SHP77 treated with DMSO at 0.1 percent for 48 hours (cell line): Measurements from ENCODE around the gene VPS52.
"Not testable (repeated sequence)": the region's sequence is repeated elsewhere in the genome, so short reads cannot be mapped to it uniquely, and the experiment has no call there.

ENCODE experiments used
- DNase-seq: peaks from one replicate; lab custom pipeline; 2025; lab: John Stamatoyannopoulos, UW

The VPS52 gene

DNA sequence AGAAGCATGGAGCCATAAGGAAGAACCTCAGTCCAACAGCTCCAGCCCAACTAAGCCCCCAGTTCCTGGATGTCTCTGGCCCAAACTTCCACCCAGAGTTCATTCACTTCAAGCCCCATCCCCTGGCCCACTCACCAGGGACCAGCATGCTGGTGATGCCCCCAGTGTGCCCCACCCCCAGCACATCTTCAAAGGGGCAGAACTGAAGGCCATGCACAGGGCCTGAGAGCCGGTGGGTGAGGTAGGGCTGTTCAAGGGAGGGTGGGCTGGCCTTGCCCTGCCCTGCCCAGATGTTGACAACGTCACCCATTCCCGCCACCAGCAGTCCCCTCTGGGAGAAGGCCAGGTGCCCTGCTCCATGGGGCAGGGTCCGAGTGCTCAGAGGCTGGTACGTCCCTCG is 8.9 kb upstream of the VPS52 start:
- DNase-seq, result no peak

DNA sequence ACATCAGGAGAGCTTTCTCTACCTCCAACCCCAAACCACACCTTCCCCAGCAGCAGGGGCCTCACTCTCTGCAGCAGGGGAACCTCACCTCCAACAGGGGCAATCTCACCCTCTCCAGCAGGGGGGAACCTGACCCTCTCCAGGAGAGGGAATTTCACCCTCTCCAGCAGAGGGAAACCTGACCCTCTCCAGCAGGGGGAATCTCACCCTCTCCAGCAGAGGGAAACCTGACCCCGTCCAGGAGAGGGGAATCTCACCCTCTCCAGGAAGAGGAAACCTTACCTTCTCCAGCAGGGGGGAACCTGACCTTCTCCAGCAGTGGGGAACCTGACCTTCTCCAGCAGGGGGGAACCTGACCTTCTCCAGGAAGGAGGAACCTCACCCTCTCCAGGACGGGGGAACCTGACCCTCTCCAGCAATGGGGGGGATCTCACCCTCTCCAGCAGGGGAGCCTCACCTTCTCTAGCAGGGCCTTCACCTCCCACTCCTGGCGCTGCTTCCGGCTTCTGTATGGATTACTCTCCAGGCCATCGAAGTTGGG is 8.4 kb upstream of the VPS52 start:
- DNase-seq, result peak; percentile 11

GRCh38 chr6:33279257-33279695 is 7.6 kb upstream of the VPS52 start:
- no peak for DNase-seq

DNA sequence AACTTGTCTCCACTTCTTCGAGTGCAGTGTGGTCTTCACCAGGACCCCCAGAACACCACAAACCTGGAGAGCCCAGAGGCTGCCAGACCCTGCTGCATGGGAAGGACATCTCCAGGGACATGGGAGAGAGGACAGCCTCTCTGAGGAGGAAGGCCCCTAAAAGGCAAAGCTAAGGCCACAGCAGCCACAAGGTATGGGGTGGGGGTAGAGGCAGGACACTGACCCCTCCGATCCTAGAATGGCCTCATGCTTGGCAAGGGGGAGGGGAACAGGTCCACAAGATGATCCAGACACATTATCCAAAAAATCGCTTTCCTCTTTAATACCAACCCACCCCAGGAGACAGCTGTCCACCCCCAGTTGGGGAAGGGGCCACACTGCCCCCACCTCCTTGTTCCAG is 7.1 kb upstream of the VPS52 start:
- no peak for DNase-seq

- no peak for DNase-seq
Observed at GRCh38 chr6:33278392-33278741, 6.7 kb upstream of the VPS52 start.

- DNase-seq, result no peak
Observed at GRCh38 chr6:33277663-33278391, 6.2 kb upstream of the VPS52 start.

DNA sequence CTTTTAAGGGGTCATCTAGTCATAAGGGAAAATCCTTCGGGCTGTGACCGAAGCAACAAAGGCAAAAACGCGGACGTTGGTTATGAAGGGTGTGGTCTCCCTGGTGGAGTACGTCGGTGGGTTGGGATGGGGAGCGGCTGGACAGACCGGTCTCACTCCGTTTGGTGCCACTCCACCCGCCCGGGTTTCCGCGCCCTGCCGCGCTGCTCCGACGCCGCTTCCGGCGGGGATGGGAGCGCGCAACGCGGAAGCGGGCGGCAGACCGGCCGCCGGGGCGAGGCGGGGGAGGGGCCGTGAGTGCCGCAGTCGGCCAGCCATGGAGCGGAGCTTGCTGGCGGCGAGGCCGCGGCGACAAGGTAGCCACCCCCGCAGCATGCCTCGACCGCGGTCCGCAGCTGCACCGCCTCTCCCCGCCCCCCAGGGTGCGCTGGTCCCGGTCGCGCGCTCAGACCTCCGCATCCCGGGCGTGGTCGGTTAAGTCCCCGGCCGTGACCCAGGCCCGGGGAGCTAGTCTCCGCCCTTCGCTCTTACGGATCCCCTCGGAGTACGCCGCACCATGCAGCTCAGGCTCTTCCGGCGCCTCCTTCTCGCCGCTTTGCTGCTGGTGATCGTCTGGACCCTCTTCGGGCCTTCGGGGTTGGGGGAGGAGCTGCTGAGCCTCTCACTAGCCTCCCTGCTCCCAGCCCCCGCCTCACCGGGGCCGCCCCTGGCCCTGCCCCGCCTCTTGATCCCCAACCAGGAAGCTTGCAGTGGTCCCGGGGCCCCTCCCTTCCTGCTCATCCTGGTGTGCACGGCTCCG is 5.4 kb upstream of the VPS52 start, which contains the start of gene B3GALT4:
Gene B3GALT4 (plus strand): TSS at position 260 of the 799 bp plus-strand sequence. CDS start 297 bp downstream, at position 557.
- peak; percentile 48 for DNase-seq

- DNase-seq, result no peak
Observed at GRCh38 chr6:33276581-33276863, 4.8 kb upstream of the VPS52 start.

- DNase-seq, result not testable (repeated sequence)
Observed at GRCh38 chr6:33275795-33276580, 4.3 kb upstream of the VPS52 start.

DNA sequence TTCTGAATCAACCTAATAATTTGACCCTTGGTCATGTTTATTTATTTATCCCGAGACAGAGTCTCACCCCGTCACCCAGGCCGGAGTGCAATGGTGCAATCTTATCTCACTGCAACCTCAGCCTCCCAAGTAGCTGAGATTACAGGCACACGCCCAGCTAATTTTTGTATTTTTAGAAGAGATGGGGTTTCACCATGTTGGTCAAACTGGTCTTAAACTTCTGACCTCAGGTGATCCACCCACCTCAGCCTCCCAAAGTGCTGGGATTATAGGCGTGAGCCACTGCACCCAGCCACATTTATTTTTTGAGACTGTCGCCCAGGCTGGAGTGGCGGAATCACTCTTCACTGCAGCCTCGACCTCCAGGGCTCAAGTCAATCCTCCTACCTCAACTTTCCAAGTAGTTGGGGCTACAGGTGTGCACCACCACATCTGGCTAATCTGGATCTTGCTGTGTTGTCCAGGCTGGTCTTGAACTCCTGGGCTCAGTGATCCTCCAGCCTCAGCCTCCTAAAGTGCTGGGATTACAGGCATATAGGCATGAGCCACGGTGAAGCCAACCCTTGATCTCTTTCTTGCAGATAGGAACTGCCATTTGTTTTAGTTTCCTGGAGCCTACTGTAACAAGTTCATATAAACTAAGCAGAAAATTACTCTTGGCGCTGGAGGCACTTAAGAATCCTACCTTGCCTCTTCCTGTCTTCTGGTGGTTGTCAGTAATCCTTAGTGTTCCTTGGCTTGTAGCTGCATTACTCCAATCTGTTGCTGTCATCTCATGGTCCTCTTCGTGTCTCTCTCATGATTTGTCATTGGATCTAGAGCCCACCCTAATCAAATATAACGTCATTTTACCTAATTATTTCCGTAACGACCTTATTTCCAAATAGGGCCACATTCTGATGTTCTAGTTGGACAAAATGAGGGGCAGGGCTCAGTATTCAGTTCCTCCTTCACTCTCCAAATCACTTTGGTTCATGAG is 2.5 kb upstream of the VPS52 start:
- DNase-seq, result no peak

DNA sequence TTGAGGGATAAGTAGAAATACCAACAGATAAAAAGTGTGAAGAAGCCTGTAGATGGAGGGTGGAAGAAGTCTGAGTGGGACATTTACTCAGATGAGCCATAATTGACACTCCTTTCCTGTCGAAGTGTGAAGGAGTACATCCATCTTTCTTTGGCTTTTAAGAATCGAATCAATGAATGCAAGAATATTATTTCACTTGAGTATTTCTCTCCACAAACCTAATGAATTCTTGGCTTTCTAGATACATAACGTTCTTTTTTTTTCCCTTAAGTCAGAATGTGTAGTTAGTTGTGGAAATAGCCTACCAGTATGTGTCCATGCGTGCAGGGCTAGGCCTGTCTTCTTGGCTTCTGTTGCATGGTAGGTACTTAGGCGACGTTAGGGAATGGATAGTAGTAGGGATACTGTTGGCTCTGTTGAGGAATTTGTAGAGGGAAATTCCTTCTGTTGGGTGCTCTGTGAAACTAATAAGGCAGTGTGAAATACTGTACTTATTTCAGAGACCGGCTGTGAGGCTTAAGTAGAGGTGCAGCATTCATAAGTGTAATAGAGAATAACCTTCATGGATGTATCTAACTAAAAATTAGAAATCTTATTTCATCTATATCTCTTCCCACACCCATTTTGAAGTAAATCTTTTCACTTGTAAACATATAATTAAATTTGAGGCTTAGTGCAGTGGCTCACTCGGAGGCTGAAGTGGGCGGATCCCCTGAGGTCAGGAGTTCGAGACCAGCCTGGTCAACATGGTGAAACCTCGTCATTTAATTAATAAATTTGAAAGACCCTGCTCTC is 1.6 kb upstream of the VPS52 start:
- DNase-seq, result no peak

DNA sequence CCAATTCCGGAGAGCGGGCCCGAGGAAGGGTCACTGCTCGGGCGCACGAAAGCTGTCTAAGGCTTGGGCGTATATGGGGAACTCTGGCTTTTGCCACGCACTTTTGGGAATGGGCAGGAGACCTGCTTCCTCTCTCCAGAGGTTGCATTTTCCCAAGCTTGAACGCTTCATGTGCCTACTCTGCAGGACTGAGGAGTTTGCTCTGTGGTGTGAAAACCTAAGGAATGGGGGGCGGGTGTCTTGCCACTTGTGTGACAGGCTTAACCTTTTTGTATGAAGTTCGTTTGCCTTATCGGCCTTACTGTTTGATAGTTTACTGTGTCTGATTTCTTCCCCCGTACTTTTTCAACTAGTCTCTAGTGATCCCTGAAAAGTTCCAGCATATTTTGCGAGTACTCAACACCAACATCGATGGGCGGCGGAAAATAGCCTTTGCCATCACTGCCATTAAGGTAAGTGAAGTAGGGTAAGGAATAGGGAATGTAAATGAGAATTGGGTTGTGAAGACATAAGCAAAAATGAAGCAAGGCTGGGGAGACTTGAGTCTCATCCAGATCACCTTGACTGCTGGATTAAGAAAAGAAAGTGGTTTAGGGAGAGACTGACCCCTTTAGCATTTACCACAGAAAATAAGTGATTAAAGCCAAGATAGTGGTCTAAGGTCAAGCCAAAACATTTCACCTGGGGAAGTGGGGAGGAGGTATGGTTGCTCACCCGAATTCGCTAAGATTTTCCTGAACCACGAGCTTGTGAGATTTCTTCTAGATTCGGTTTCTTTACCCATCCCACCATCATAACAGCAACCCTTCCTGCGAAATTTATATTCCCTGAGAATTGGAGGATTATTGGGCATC is 826 bp upstream of the VPS52 start:
- DNase-seq, result no peak

GRCh38 chr6:33271117-33271467 is 584 bp downstream of the VPS52 start:
- DNase-seq, result peak; percentile 50

DNA sequence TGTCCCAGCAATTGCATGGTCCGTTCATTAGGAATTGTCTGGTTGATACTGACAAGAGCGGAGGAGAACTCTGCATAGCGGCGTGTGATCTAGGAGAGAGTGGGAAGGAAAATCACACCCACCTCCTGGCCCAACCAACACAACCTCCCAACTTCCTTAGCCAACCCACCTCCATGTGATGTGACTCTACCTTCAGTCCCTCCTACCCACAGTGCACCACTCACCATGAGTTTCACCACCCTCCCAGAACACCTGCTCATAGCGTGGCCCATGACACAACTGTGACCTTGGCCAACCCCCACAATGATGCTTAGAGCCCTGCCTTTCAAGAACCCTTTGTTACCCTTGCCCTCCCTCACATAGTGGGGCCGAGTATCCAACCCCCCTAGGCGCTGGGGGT is 7.7 kb downstream of the VPS52 start:
- DNase-seq, result no peak

DNA sequence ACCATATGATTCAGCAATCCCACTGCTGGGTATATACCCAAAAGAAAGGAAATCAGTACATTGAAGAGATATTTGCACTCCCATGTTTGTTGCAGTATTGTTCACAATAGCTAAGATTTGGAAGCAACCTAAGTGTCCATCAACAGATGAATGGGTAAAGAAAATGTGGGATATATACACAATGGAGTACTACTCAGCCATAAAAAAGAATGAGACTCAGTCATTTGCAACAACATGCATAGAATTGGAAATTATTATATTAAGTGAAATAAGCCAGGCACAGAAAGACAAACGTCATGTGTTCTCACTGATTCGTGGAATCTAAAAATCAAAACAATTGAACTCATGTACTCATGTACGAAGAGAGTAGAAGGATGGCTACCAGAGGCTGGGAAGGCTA is 9.2 kb downstream of the VPS52 start:
- not testable (repeated sequence) for DNase-seq

DNA sequence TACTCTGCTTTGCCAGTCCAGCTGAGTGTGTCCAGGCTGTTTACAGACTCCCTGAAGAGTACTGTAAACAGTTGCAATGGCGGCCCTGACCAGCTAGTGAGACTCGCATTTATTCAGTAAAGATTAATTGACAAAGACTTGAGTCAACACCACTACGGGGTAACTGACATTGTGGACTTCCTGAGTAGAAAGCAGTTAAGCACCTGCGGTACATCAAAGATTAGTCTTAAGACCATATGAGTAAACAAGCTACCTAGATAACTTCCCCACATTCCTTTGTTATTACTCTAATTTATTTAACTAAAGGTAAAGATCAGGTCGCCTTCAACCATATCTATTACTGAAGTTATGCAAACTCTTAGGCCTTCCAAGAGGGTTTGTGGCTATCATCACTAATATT is 12.6 kb downstream of the VPS52 start:
- no peak for DNase-seq

DNA sequence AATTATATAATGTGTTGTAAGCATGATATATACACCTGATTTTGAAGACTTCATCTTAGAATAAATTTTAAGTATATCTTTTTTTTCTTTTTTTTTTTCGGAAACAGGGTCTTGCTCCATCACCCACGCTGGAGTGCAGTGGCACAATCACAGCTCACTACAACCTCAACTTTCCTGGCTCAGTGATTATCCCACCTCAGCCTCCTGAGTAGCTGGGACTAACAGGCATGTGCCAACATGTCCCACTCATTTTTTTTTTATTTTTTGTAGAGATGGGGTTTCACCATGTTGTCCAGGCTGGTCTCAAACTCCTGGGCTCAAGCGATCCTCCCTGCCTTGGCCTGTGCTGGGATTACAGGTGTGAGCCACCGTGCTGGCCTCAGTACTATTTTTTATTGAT is 17.1 kb downstream of the VPS52 start:
- no peak for DNase-seq

- no peak for DNase-seq
Observed at GRCh38 chr6:33252759-33253158, 18.9 kb downstream of the VPS52 start.

GRCh38 chr6:33251395-33252012 is 20.2 kb downstream of the VPS52 start:
- DNase-seq, result no peak
